Measurements from ENCODE around the gene PIGZ.

PIGZ gene

DNA sequence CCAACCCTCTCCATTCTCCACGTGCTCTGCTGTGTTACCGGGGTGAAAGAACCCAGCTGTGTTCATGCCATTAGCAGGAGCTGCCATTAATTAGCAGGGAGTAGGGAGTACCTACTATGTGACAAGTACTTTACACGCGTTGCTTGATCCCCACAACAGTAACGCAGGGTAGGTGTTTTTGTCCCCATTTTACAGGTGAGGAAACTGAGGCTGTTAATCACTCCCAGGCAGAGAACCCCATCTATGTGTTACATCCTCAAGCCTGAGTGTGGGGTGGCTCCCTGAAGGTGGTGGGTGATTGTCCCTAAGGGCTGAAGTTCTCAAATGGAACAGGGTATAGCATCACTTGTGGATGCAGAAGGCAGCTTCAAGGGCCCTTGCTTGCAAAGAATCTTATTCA, 38.2 kb upstream of the PIGZ start:
- no peak for TF ChIP-seq ZFX (IDR thresholded peaks at IDR 0.05)
- TF ChIP-seq, protein P1, sequence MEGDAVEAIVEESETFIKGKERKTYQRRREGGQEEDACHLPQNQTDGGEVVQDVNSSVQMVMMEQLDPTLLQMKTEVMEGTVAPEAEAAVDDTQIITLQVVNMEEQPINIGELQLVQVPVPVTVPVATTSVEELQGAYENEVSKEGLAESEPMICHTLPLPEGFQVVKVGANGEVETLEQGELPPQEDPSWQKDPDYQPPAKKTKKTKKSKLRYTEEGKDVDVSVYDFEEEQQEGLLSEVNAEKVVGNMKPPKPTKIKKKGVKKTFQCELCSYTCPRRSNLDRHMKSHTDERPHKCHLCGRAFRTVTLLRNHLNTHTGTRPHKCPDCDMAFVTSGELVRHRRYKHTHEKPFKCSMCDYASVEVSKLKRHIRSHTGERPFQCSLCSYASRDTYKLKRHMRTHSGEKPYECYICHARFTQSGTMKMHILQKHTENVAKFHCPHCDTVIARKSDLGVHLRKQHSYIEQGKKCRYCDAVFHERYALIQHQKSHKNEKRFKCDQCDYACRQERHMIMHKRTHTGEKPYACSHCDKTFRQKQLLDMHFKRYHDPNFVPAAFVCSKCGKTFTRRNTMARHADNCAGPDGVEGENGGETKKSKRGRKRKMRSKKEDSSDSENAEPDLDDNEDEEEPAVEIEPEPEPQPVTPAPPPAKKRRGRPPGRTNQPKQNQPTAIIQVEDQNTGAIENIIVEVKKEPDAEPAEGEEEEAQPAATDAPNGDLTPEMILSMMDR (conservative IDR thresholded peaks at IDR 0.05): no peak
- H3K27ac ChIP-seq: no peak overlapping the region

DNA sequence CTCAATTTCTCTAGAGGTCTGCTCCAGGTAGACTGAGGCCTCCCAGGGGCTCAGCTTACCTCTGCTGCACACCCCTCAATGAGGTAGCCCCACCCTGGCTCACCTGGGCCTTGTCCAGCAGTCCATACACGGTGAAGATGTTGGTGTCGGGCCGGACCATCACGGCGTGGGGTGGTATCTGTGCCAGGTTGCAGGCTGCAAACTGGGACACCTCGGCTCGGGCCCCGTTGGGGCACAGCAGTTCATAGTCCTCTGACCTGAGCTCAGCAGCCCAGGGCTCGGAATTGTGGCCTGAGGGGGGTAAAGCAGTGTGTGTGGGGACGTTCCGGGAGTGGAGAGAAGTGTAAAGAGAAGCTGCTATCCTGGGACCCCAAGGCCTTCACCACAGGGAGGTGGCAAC, 37.8 kb upstream of the PIGZ start:
- TF ChIP-seq, protein P1 (conservative IDR thresholded peaks at IDR 0.05): no peak
- no peak for TF ChIP-seq ZFX (IDR thresholded peaks at IDR 0.05)
- H3K27ac ChIP-seq: no peak overlapping the region

DNA sequence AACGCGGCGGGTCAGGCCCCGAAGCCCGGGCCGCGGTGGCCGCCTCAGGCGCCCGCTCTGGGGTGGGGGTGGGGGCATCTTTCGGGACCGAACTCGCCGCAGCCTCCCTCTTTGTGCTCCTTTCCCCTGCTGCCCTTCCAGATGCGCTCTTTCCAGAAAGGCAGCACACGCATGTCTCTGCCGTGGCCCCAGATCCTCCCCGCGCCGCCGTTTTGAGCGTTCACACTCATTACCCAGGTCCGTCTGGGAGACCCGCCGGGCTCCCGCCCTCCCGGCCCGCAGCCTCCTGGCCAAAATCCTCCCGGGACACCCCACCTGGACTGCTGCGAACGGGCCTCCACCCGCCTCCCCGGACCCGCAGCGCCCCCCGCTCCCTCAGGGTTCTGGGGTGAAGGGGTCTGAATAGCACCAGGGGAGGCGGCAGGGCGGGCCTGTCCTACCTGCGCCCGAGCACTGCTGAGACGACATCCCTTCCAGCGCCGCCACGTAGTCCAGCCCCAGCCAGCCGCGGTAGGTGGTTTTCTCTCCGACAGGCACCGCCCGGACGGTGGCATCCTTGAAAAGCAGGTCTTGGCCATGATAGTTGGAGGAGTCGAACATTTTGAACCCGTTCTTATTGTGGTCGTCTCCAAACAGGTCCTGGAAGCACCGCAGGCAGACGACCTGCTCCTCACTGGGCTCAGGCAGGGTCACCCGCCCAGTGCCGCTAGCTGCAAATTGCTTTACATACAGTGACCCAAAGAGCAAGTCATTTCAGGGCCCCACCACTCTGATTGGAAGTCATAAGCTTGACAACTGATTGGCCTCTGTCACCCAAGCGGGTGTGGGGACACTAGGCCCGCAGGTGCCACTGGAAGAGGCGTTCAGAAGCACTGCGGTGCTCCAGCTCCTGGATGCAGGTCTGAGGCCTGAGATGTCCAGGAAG, 35.1 kb upstream of the PIGZ start:
- TF ChIP-seq, protein P1 (conservative IDR thresholded peaks at IDR 0.05): no peak
- no peak for TF ChIP-seq ZFX (IDR thresholded peaks at IDR 0.05)
- H3K27ac ChIP-seq: peak overlapping the region; percentile 92

DNA sequence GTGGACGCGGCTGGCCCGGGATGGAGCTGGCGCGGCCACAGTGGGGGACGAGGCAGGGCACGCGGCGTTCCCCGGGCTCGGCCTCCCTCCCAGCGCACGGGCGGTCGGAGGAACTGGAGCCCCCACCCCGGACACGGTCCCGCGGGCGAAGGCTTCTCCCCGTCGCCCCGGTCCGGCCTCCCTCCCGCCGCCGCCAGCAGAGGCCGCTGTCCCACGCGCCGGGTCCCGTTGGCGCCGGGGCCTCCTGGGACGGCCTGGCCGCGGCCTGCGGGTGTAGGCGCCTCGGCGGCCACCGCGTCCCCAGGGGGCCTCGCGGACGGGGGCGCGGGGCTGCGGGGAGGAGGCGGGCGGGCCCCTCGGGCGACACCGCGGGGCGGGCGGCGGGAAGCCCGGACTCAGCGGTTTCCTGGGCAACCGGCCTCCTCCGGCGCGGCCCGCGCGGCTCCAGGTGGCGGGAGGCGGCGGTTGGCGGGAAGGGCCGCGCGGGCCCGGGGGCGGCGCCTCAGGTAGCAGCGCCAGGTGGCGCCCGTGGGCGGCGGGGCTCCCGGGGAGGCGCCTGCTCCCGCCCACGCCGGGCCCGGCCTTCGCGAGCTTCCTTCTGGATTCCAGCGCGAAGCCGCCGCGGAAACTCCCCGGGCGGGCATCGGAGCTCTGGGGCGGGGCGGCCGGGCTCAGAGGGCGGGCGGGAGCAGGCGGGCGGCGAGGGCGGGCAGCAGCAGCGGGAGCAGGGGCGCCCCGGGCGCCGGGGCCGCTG, 34.2 kb upstream of the PIGZ start:
- TF ChIP-seq, protein P1 (conservative IDR thresholded peaks at IDR 0.05): peak; percentile 99
- TF ChIP-seq ZFX (IDR thresholded peaks at IDR 0.05): peak; percentile 99
- peak overlapping the region; percentile 92 for H3K27ac ChIP-seq

DNA sequence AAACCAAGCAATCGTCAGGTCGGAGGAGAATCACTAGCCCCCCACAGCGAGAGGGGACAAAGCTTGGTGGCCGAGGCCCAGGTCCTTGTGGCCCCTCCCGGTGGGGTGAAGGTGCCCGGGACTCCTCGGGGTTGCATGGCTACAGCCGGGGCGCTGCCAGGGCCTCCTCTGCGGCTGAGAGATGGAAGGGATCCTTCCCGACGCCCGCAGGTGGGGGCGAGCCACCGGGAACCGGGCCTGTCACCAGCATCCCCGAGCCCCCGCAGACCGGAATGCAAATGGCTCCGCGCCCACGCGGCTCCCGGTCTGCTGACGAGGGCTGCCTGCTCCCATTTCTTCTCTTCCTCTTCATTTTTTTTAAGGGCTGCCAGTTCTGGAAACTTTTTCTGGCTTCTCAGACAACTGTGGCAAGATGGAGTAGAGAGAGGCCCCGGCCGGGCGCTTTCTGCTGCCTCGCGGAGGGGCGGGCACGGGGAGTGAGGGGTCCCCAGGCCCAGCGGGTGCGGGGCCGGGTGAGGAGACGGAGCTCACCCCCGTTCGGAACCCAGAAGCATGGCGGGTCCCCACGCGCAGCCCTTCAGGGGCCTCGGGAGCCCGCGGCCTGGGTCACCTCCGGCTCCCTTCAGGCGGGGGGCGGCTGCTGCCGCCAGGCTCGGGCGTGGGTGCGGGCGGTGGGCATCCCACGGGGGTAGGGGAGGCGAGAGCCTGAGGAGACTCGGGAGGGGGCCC, 33.5 kb upstream of the PIGZ start:
- no peak for TF ChIP-seq ZFX (IDR thresholded peaks at IDR 0.05)
- TF ChIP-seq, protein P1 (conservative IDR thresholded peaks at IDR 0.05): no peak
- H3K27ac ChIP-seq: peak overlapping the region; percentile 92

DNA sequence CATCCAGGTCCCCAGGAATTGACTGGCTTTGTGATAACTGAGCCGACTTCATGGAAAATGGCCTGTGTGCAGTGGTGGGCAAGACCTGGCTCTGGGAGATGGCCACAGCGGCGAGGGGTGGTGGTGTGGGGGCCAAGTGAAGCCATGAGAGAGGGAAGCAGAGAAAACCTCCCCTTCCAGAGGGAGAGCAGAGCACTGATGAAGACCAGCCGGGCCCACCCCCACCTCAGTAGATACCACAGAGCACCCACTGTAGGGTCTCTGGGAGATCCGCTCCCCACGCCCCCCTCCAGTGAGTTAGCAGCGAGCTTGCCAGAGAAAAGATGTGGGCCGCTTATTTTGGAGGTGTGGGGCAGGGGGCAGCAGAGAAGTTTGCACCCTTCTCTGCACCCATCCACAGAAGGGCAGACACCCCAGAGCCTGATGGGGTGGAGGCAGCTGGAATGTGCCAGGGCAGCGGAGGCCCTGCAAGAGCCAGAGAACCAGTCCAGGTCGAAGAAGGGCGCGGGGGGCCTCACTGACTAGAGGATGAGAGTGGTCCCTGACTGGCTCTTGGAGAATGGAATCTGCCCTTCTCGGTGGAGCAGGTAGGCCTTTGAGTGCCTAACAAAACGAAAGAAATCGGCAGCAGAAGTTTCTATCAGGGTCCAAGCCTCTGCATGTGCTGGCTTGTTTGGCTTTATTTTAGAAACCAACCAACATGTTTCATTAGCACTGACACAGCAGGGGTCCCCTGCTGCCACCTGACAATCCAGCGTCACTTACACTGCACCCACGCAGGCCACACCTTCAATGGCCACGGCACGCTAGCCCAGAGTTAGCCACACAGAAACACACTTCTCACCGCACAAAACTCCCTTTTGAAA, 32.7 kb upstream of the PIGZ start:
- TF ChIP-seq, protein P1 (conservative IDR thresholded peaks at IDR 0.05): no peak
- no peak for TF ChIP-seq ZFX (IDR thresholded peaks at IDR 0.05)
- H3K27ac ChIP-seq: peak overlapping the region; percentile 92; the same call in 1 of the 2 replicates

Measured in C4-2B (cell line).